ENCODE results near the gene MBOAT7.
"Not testable (repeated sequence)": the region's sequence is repeated elsewhere in the genome, so short reads cannot be mapped to it uniquely, and the experiment has no call there.

MBOAT7 gene

GRCh38 chr19:54188215-54188871 lies 1.0 kb downstream of the MBOAT7 start:
- DNase-seq, result no peak

GRCh38 chr19:54186934-54187381 lies 2.4 kb downstream of the MBOAT7 start:
- DNase-seq, result no peak

GRCh38 chr19:54186351-54186750 lies 3.0 kb downstream of the MBOAT7 start:
- no peak for DNase-seq

GRCh38 chr19:54183431-54183830 lies 5.9 kb downstream of the MBOAT7 start:
- no peak for DNase-seq

GRCh38 chr19:54181894-54182293 lies 7.5 kb downstream of the MBOAT7 start:
- DNase-seq, result not testable (repeated sequence)

- no peak for DNase-seq
Measured at GRCh38 chr19:54180691-54181091, 8.7 kb downstream of the MBOAT7 start.

- no peak for DNase-seq
Measured at GRCh38 chr19:54179921-54180461, 9.4 kb downstream of the MBOAT7 start.

- DNase-seq, result no peak
Measured at GRCh38 chr19:54179262-54179852, 10.0 kb downstream of the MBOAT7 start.

- no peak for DNase-seq
Measured at GRCh38 chr19:54178581-54179261, 10.7 kb downstream of the MBOAT7 start.

GRCh38 chr19:54173951-54174834 lies 15.2 kb downstream of the MBOAT7 start:
- DNase-seq, result no peak

- DNase-seq, result no peak
Measured at GRCh38 chr19:54173359-54173699, 16.1 kb downstream of the MBOAT7 start.

- peak; percentile 79 for DNase-seq
Measured at GRCh38 chr19:54172471-54173358, 16.7 kb downstream of the MBOAT7 start, which contains the start of gene TMC4. Gene TMC4 (minus strand): TSS chr19:54173160. CDS start chr19:54173117, 43 bp downstream.

GRCh38 chr19:54171736-54172431 lies 17.5 kb downstream of the MBOAT7 start:
- not testable (repeated sequence) for DNase-seq

GRCh38 chr19:54169149-54169740 lies 20.1 kb downstream of the MBOAT7 start:
- no peak for DNase-seq

- DNase-seq, result peak; percentile 68
Measured at GRCh38 chr19:54168174-54168917, 21.0 kb downstream of the MBOAT7 start.

- no peak for DNase-seq
Measured at GRCh38 chr19:54165222-54165621, 24.2 kb downstream of the MBOAT7 start.

- DNase-seq, result peak; percentile 75
Measured at GRCh38 chr19:54164369-54165068, 24.9 kb downstream of the MBOAT7 start.

GRCh38 chr19:54162884-54163283 lies 26.5 kb downstream of the MBOAT7 start:
- DNase-seq, result no peak

- DNase-seq, result peak; percentile 74
Measured at GRCh38 chr19:54162241-54162805, 27.1 kb downstream of the MBOAT7 start.
